Activated naive CD4-positive, alpha-beta T cell treated with anti-CD3 and anti-CD28 coated beads, Interleukin-2, amount 10 ng/mL, durations not matched to agents 7 days and 5 days (primary cell): ENCODE results near the gene NME2.
"Not testable (repeated sequence)": the region's sequence is repeated elsewhere in the genome, so short reads cannot be mapped to it uniquely, and the experiment has no call there.

ENCODE experiments used
- CTCF ChIA-PET: fragments of 350-600 bp; sonication (Branson Sonifier 250); formaldehyde crosslinking; loops from one replicate; lab custom pipeline; 2021; ENCODE audit warnings: antibody characterized with exemption; lab: Charles Lee
- DNase-seq: peaks from one replicate; pipeline ENCODE4 v3.0.0-alpha.2; 2020
- H3K27ac Mint-ChIP-seq: one replicate; pipeline ENCODE4 v1.8.0; 2021; ENCODE audit warnings: mild to moderate bottlenecking, moderate library complexity, mixed read lengths
- H3K27me3 Mint-ChIP-seq: one replicate; pipeline ENCODE4 v1.8.0; 2021; ENCODE audit warnings: mild to moderate bottlenecking, mixed read lengths
- H3K36me3 Mint-ChIP-seq: one replicate; pipeline ENCODE4 v1.8.0; 2021; ENCODE audit warnings: mixed read lengths
- H3K4me1 Mint-ChIP-seq: one replicate; pipeline ENCODE4 v1.8.0; 2021; ENCODE audit warnings: mixed read lengths
- H3K4me3 Mint-ChIP-seq: one replicate; pipeline ENCODE4 v1.8.0; 2021; ENCODE audit warnings: mild to moderate bottlenecking, moderate library complexity, mixed read lengths
- H3K9me3 Mint-ChIP-seq: one replicate; pipeline ENCODE4 v1.8.0; 2021; ENCODE audit warnings: mixed read lengths

The NME2 gene

GRCh38 chr17:51165680-51166197 lies 472 bp upstream of the NME2 start:
- no peaks in the 10 kb centered on the region for H3K9me3 Mint-ChIP-seq
- peak; percentile 37 for DNase-seq
- H3K27ac Mint-ChIP-seq, result peak overlapping the region; percentile 97
- peaks cover 4% of the 10 kb centered on the region for H3K27me3 Mint-ChIP-seq
- H3K4me3 Mint-ChIP-seq, result peak overlapping the region; percentile 96
- peaks cover 42% of the 10 kb centered on the region for H3K36me3 Mint-ChIP-seq
- CTCF ChIA-PET, result interaction anchor here (0.6 to 1.4 kb wide), 4 partner anchors 10 to 204 kb away, joined by 3 to 4 read pairs (median 4); partner anchors contain the start of gene NME1
- peaks cover 35% of the 10 kb centered on the region for H3K4me1 Mint-ChIP-seq

DNA sequence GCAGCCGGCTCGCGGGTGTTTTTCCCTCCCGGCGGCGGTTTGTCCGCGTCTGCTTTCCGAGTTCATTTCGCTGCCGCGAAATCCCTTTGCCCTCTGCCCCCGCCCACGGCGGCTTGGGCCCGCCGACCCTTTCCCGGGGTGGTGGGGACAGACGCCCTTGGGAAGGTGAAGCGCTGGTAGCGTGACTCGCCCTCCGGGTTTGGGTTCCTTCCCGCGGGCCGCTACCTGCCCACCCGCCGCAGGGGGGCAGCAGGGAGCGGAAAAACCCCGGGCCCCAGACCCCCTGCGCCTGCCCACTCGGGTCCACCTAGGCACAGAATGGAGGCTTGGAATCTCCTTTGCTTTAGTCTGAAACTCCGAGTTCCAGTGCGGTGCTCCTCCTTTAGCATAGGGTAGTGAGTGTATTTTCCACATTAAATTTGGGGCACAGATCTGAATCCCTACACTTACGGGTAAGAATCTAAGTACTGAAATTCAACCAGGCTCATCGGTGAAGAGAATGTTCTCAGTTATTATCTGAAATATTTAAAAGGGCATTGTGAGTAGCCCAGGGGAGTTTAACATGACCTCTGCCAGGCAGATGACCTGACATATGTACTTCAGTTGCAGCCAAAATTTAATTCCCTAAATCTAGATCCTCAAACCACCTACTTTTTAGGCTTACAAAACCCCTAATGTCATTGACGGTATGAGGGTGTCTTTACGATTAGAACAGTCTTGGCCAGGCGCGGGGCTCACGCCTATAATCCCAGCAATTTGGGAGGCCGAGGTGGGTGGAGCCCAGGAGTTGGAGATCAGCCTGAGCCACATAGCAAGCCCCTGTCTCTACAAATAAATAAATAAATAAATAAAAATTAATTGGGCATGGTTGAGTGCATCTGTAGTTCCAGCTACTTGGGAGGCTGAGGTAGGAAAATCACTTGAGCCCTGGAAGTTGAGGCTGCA lies 1.0 kb downstream of the NME2 start:
- CTCF ChIA-PET, result no interaction called here
- Mint-ChIP-seq H3K4me3 (peak overlapping the region; percentile 83), H3K4me1 (peaks cover 35% of the 10 kb centered on the region), H3K36me3 (peaks cover 42% of the 10 kb centered on the region), H3K9me3 (no peaks in the 10 kb centered on the region), H3K27me3 (peaks cover 4% of the 10 kb centered on the region), H3K27ac (peak overlapping the region; percentile 87)
- peak; percentile 77 for DNase-seq

GRCh38 chr17:51169340-51169739 lies 3.1 kb downstream of the NME2 start:
- peak overlapping the region; percentile 50 for H3K27ac Mint-ChIP-seq
- H3K4me3 Mint-ChIP-seq, result no peak overlapping the region
- peaks cover 31% of the 10 kb centered on the region for H3K4me1 Mint-ChIP-seq
- H3K27me3 Mint-ChIP-seq, result peaks cover 4% of the 10 kb centered on the region
- CTCF ChIA-PET, result interaction anchor here (0.7 kb wide), 1 partner anchor 16 kb away, joined by 3 read pairs; the partner anchor contains the start of gene NME1
- H3K36me3 Mint-ChIP-seq, result peaks cover 45% of the 10 kb centered on the region
- no peak for DNase-seq
- no peaks in the 10 kb centered on the region for H3K9me3 Mint-ChIP-seq

- peaks cover 41% of the 10 kb centered on the region for H3K36me3 Mint-ChIP-seq
- no peak overlapping the region for H3K4me3 Mint-ChIP-seq
- no peak for DNase-seq
- H3K9me3 Mint-ChIP-seq, result no peaks in the 10 kb centered on the region
- no peak overlapping the region for H3K27ac Mint-ChIP-seq
- CTCF ChIA-PET, result interaction anchor here (1.2 kb wide), 1 partner anchor 9 kb away, joined by 3 read pairs; no protein-coding TSS in a partner anchor
- H3K4me1 Mint-ChIP-seq, result peaks cover 24% of the 10 kb centered on the region
- H3K27me3 Mint-ChIP-seq, result peaks cover 4% of the 10 kb centered on the region
Observed at GRCh38 chr17:51170736-51171135, 4.5 kb downstream of the NME2 start.

GRCh38 chr17:51172030-51172429 lies 5.8 kb downstream of the NME2 start:
- Mint-ChIP-seq H3K4me1 (peaks cover 20% of the 10 kb centered on the region), H3K36me3 (peaks cover 38% of the 10 kb centered on the region)
- not testable (repeated sequence) for H3K4me3 Mint-ChIP-seq, H3K9me3 Mint-ChIP-seq, DNase-seq, H3K27ac Mint-ChIP-seq, H3K27me3 Mint-ChIP-seq
- CTCF ChIA-PET, result interaction anchor here (0.7 kb wide), 1 partner anchor 173 kb away, joined by 3 read pairs; no protein-coding TSS in a partner anchor

- Mint-ChIP-seq H3K36me3 (peaks cover 34% of the 10 kb centered on the region), H3K27ac (no peak overlapping the region), H3K27me3 (no peaks in the 10 kb centered on the region), H3K4me1 (no peaks in the 10 kb centered on the region), H3K9me3 (no peaks in the 10 kb centered on the region), H3K4me3 (no peak overlapping the region)
- DNase-seq, result no peak
- CTCF ChIA-PET, result interaction anchor here (0.6 kb wide), 1 partner anchor 82 kb away, joined by 3 read pairs; no protein-coding TSS in a partner anchor
Observed at GRCh38 chr17:51180486-51180885, 14.3 kb downstream of the NME2 start.

GRCh38 chr17:51184124-51184523 lies 17.9 kb downstream of the NME2 start:
- CTCF ChIA-PET, result no interaction called here
- Mint-ChIP-seq H3K4me1 (no peaks in the 10 kb centered on the region), H3K27ac (no peak overlapping the region), H3K36me3 (peaks cover 41% of the 10 kb centered on the region), H3K9me3 (no peaks in the 10 kb centered on the region), H3K27me3 (no peaks in the 10 kb centered on the region), H3K4me3 (no peak overlapping the region)
- no peak for DNase-seq

GRCh38 chr17:51185763-51186332 lies 19.6 kb downstream of the NME2 start:
- peaks cover 43% of the 10 kb centered on the region for H3K36me3 Mint-ChIP-seq
- H3K27ac Mint-ChIP-seq, result no peak overlapping the region
- H3K4me3 Mint-ChIP-seq, result no peak overlapping the region
- CTCF ChIA-PET, result no interaction called here
- H3K9me3 Mint-ChIP-seq, result no peaks in the 10 kb centered on the region
- no peak for DNase-seq
- H3K4me1 Mint-ChIP-seq, result peaks cover 3% of the 10 kb centered on the region
- H3K27me3 Mint-ChIP-seq, result no peaks in the 10 kb centered on the region

- H3K27me3 Mint-ChIP-seq, result no peaks in the 10 kb centered on the region
- H3K27ac Mint-ChIP-seq, result no peak overlapping the region
- CTCF ChIA-PET, result no interaction called here
- H3K4me1 Mint-ChIP-seq, result peaks cover 3% of the 10 kb centered on the region
- H3K36me3 Mint-ChIP-seq, result peaks cover 47% of the 10 kb centered on the region
- DNase-seq, result no peak
- no peaks in the 10 kb centered on the region for H3K9me3 Mint-ChIP-seq
- H3K4me3 Mint-ChIP-seq, result no peak overlapping the region
Observed at GRCh38 chr17:51188271-51188833, 22.1 kb downstream of the NME2 start.

GRCh38 chr17:51189162-51189561 lies 23.0 kb downstream of the NME2 start:
- no peak overlapping the region for H3K27ac Mint-ChIP-seq
- H3K4me3 Mint-ChIP-seq, result no peak overlapping the region
- H3K27me3 Mint-ChIP-seq, result no peaks in the 10 kb centered on the region
- H3K4me1 Mint-ChIP-seq, result peaks cover 3% of the 10 kb centered on the region
- H3K9me3 Mint-ChIP-seq, result no peaks in the 10 kb centered on the region
- CTCF ChIA-PET, result no interaction called here
- peaks cover 46% of the 10 kb centered on the region for H3K36me3 Mint-ChIP-seq
- no peak for DNase-seq

DNA sequence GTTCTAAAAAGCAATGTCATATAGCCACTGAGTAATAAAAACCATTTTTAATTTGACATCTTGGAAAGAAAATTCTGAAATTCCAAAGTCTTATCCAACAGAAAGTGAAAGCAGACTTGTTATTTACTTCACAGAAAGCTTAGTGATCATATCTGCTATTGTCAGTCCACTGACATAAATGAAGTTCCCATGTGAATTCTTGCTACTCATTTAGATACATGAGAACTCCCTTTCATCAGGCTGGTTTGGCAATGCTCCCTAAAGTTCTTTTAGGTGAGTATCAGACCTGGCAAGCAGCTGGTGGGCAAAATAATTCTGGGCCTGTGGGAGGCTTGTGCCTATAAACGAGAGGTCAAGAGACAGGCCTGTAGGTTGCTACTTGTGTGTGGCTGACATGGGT lies 23.4 kb downstream of the NME2 start:
- no peaks in the 10 kb centered on the region for H3K27me3 Mint-ChIP-seq
- CTCF ChIA-PET, result interaction anchor here (1.1 kb wide), 1 partner anchor 108 kb away, joined by 3 read pairs; no protein-coding TSS in a partner anchor
- H3K4me3 Mint-ChIP-seq, result no peak overlapping the region
- peaks cover 3% of the 10 kb centered on the region for H3K4me1 Mint-ChIP-seq
- H3K36me3 Mint-ChIP-seq, result peaks cover 42% of the 10 kb centered on the region
- H3K9me3 Mint-ChIP-seq, result no peaks in the 10 kb centered on the region
- no peak overlapping the region for H3K27ac Mint-ChIP-seq
- no peak for DNase-seq

DNA sequence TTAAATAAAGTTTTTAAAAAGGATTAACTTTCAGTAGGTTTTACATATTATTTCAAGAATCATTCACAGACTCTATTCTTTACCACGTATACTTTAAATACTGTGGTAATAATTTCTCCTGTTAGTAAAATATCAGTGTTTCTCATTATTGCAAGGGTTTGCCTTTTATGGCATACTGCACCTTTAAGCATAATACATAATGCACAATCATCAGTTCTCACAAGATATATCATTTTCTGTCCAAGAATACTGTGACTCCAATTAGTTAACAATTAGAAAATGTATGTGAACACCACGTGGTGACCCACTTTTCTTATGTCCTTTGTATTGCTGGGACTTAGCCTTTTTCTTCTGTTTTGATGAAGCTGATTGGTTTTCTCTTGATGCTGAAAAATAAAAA lies 25.7 kb downstream of the NME2 start:
- Mint-ChIP-seq H3K27ac (no peak overlapping the region), H3K4me1 (peaks cover 3% of the 10 kb centered on the region), H3K27me3 (no peaks in the 10 kb centered on the region), H3K9me3 (no peaks in the 10 kb centered on the region), H3K36me3 (peaks cover 34% of the 10 kb centered on the region), H3K4me3 (no peak overlapping the region)
- CTCF ChIA-PET, result no interaction called here
- DNase-seq, result no peak

DNA sequence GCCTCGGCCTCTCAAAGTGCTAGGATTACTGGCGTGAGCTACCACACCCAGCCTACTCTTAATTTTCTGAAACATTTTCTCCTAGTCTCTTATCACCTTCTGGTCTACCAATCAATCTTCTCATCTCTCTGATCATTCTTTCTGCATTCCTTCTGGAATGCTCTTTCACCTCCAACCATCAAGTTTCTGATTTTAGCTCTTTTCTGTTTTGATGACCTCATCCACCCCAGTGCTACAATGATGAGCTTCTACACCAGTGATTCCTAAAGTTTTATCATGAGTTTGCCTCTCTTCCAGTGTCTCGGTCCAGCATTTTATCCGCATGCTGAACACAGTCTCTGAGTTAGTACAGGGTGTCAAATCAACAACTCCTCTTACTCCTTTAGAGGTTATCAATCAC lies 31.5 kb downstream of the NME2 start:
- CTCF ChIA-PET, result no interaction called here
- H3K27me3 Mint-ChIP-seq, result no peaks in the 10 kb centered on the region

DNA sequence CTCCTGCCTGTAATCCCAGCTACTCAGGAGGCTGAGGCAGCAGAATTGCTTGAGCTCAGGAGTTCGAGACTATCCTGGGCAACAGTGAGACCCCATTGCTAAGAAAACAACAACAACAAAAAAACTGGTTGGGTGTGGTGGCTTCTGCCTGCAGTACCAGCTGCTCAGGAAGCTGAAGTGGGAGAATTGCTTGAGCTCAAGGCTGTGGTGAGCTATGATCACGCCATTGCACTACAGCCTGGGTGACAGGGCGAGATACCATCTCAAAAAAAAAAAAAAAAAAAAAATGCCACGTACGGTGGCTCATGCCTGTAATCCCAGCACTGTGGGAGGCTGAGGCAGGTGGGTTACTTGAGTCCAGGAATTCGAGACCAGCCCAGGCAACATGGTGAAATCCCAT lies 34.1 kb downstream of the NME2 start:
- CTCF ChIA-PET, result no interaction called here
- Mint-ChIP-seq H3K4me1 (peaks cover 22% of the 10 kb centered on the region), H3K4me3 (no peak overlapping the region), H3K9me3 (no peaks in the 10 kb centered on the region), H3K27ac (peak overlapping the region; percentile 88), H3K27me3 (no peaks in the 10 kb centered on the region), H3K36me3 (peaks cover 36% of the 10 kb centered on the region)
- peak; percentile 59 for DNase-seq

More for the DNA sequence above, 31.5 kb downstream of the NME2 start:
- peaks cover 22% of the 10 kb centered on the region for H3K4me1 Mint-ChIP-seq
- no peak overlapping the region for H3K27ac Mint-ChIP-seq
- peaks cover 39% of the 10 kb centered on the region for H3K36me3 Mint-ChIP-seq
- H3K9me3 Mint-ChIP-seq, result no peaks in the 10 kb centered on the region
- H3K4me3 Mint-ChIP-seq, result no peak overlapping the region
- DNase-seq, result no peak
